DND-41 (cell line): ENCODE results near the gene NPY1R.
A peak's percentile ranks its signal among the peaks of the same experiment; 100 is the strongest.

Experiments used
- ATAC-seq: fragments of 200-7000 bp; cut with Tn5 transposase; 3 replicates; pipeline ENCODE4 v1.9.1; 2021; ENCODE audit warnings: low read depth; ENCODE audit not compliant: insufficient read depth
- DNase-seq: peaks from one replicate; pipeline ENCODE4 v3.0.0-alpha.2; 2020
- H2AFZ ChIP-seq: 2 replicates; pipeline ENCODE4 v1.6.0; 2012; ENCODE audit warnings: low read depth, low read length
- H3K27ac ChIP-seq: 2 replicates; pipeline ENCODE4 v1.5.1; 2012; ENCODE audit warnings: low read length, inconsistent platforms
- H3K27me3 ChIP-seq: fragments of 200-600 bp; sonication (generic); 2 replicates; pipeline ENCODE4 v1.6.0; 2012; ENCODE audit warnings: low read length, mild to moderate bottlenecking, inconsistent platforms; ENCODE audit not compliant: insufficient read depth, poor library complexity
- H3K36me3 ChIP-seq: 2 replicates; pipeline ENCODE4 v1.5.1; 2012; ENCODE audit warnings: low read length, inconsistent platforms; ENCODE audit not compliant: insufficient read depth
- H3K4me1 ChIP-seq: 2 replicates; pipeline ENCODE4 v1.5.1; 2012; ENCODE audit warnings: mild to moderate bottlenecking, low read length; ENCODE audit not compliant: insufficient read depth
- H3K4me2 ChIP-seq: 2 replicates; pipeline ENCODE4 v1.6.0; 2012; ENCODE audit warnings: mild to moderate bottlenecking, moderate library complexity, low read length, inconsistent platforms; ENCODE audit not compliant: insufficient read depth
- H3K4me3 ChIP-seq, 2 experiments: fragments of 200-600 bp in 1 of 2; shearing (Covaris generic) in 1 of 2; 2 replicates each; pipeline ENCODE4 v1.5.1; 2012 to 2016; ENCODE audit warnings: inconsistent platforms in 2 of 2, low read length in 2 of 2, mild to moderate bottlenecking in 2 of 2, low read depth in 1 of 2, moderate library complexity in 1 of 2
- H3K79me2 ChIP-seq: 2 replicates; pipeline ENCODE4 v1.6.0; 2012; ENCODE audit warnings: low read length, inconsistent platforms; ENCODE audit not compliant: insufficient read depth
- H3K9ac ChIP-seq: 2 replicates; pipeline ENCODE4 v1.6.0; 2012; ENCODE audit warnings: low read depth, mild to moderate bottlenecking, inconsistent platforms, low read length, moderate library complexity
- H3K9me3 ChIP-seq: 2 replicates; pipeline ENCODE4 v1.5.1; 2012; ENCODE audit warnings: low read length, moderate library complexity, mild to moderate bottlenecking, inconsistent platforms; ENCODE audit not compliant: insufficient read depth, severe bottlenecking
- H4K20me1 ChIP-seq: 2 replicates; pipeline ENCODE4 v1.6.0; 2012; ENCODE audit warnings: low read length; ENCODE audit not compliant: insufficient read depth
- CTCF ChIP-seq: IDR thresholded peaks from 2 replicates; pipeline ENCODE4 v1.5.1; 2012; ENCODE audit warnings: borderline replicate concordance, low read length, moderate library complexity, mild to moderate bottlenecking; ENCODE audit not compliant: poor library complexity, severe bottlenecking; ENCODE audit errors: extremely low read depth
- EZH2 ChIP-seq: IDR thresholded peaks from 3 replicates; pipeline ENCODE4 v1.6.1; 2012; ENCODE audit warnings: borderline replicate concordance, low read depth, mild to moderate bottlenecking, moderate library complexity, low read length, inconsistent platforms; ENCODE audit not compliant: severe bottlenecking

NPY1R gene

DNA sequence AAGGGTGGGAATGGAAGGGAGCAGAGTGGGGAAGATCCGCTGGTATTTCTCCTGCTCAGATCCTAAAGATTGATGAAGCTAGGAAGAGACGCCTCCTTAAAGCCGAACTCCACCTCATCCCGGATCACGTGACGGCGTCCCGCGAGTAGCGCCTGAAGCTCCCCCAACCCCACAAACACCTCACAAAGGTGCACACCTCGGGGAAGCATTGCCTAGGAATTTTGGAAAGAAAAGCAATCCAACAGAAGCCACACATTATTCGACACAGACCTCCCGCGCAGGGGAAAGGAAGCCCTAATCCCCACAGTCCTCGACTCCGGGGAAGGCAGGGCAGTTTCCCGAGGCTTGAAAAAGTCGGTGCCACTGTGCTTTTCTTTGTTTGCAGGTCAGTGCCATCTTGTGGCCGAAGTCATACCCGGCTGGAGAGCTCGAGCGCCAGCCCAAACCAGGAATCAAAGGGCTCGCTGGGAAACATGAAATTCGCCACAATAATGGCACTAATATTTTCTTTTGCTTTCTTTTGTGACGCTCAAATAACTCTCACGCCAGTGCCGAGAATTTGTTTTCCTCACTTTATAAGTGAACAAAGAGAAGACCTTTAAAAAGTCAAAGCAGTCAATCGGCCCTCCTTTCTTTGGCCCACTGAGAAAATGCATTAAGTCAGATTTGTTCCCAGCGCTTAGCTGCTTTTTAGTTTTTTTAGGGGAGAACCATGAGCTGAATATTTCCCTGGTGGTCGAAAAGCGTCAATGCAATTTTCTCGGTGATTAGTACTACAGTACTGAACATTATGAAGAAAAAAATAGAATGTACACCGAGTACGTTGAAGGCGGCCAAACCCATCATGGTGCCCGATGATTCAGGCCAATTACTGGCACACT is at the start of gene NPY1R:
NPY1R (minus strand) TSS at position 71 of the 881 bp plus-strand sequence. CDS start 6,042 bp downstream, outside the sequence.
- Histone ChIP-seq H3K4me1 (no peaks in the 10 kb centered on the region), H2AFZ (no peak within 1 kb of the TSS), H3K4me2 (no peak within 1 kb of the TSS), H3K9me3 (peaks cover 9% of the 10 kb centered on the region), H4K20me1 (no peaks in the 10 kb centered on the region), H3K79me2 (no peaks in the 10 kb centered on the region), H3K27ac (no peak within 1 kb of the TSS), H3K4me3 (no peak within 1 kb of the TSS), H3K27me3 (no peaks in the 10 kb centered on the region), H3K9ac (no peak within 1 kb of the TSS), H3K36me3 (no peaks in the 10 kb centered on the region)
- ATAC-seq (no peak), DNase-seq (no peak)
- no peak for TF ChIP-seq EZH2
- peak; percentile 21 for TF ChIP-seq CTCF

DNA sequence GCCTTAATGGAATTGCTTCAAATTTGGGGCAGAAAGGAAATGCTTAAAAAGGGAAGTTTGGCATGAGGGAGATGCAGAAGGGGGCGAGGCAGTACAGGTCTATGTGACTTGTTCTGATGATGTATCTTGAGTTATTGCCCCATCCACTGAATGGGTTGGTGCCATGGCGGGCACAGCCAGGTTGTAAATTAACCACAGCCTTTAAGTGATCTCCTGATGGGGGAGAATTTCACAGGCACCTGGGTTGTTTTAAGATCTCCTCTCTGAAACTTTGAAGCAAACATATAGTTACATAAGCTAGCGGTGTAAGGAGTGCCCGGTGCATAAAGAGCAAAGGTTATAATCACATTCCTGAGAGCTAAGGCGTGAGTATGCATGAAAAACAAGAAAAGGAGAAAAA is 48.3 kb upstream of the NPY1R start:
- H3K9me3 ChIP-seq: no peaks in the 10 kb centered on the region
- no peak overlapping the region for H3K9ac ChIP-seq
- H3K27ac ChIP-seq: no peak overlapping the region
- DNase-seq (no peak), ATAC-seq (no peak)
- no peak for TF ChIP-seq CTCF
- H3K4me1 ChIP-seq: no peaks in the 10 kb centered on the region
- no peaks in the 10 kb centered on the region for H3K27me3 ChIP-seq
- no peaks in the 10 kb centered on the region for H3K36me3 ChIP-seq
- H3K4me2 ChIP-seq: no peak overlapping the region
- no peak overlapping the region for H2AFZ ChIP-seq
- H3K79me2 ChIP-seq: no peaks in the 10 kb centered on the region
- no peak overlapping the region for H3K4me3 ChIP-seq
- H4K20me1 ChIP-seq: no peaks in the 10 kb centered on the region

GRCh38 chr4:163378661-163379060 is 46.3 kb upstream of the NPY1R start:
- ATAC-seq (no peak), DNase-seq (no peak)
- no peaks in the 10 kb centered on the region for H3K79me2 ChIP-seq
- H3K27me3 ChIP-seq: no peaks in the 10 kb centered on the region
- H3K4me1 ChIP-seq: no peaks in the 10 kb centered on the region
- TF ChIP-seq CTCF (no peak), EZH2 (no peak)
- H3K9ac ChIP-seq: no peak overlapping the region
- H4K20me1 ChIP-seq: no peaks in the 10 kb centered on the region
- no peak overlapping the region for H2AFZ ChIP-seq
- H3K27ac ChIP-seq: no peak overlapping the region
- no peaks in the 10 kb centered on the region for H3K36me3 ChIP-seq
- no peaks in the 10 kb centered on the region for H3K9me3 ChIP-seq
- H3K4me2 ChIP-seq: no peak overlapping the region
- H3K4me3 ChIP-seq: no peak overlapping the region
